GM21786 (cell line): ENCODE results near the gene PFKFB3.
A peak's percentile ranks its signal among the peaks of the same experiment; 100 is the strongest.
"Not testable (repeated sequence)": the region's sequence is repeated elsewhere in the genome, so short reads cannot be mapped to it uniquely, and the experiment has no call there.

Source experiments
- ATAC-seq: cut with Tn5 transposase; IDR thresholded peaks from one replicate; pipeline ENCODE4 v1.9.1; 2021; ENCODE audit not compliant: unreplicated experiment

PFKFB3 gene

GRCh38 chr10:6234371-6234770 is 31.6 kb downstream of the PFKFB3 start:
- ATAC-seq = no peak

GRCh38 chr10:6236349-6237198 is 33.8 kb downstream of the PFKFB3 start:
- no peak for ATAC-seq

GRCh38 chr10:6237199-6237530 is 34.4 kb downstream of the PFKFB3 start:
- ATAC-seq = no peak

GRCh38 chr10:6238587-6239212 is 36.0 kb downstream of the PFKFB3 start:
- ATAC-seq = not testable (repeated sequence)

GRCh38 chr10:6239213-6239991 is 36.7 kb downstream of the PFKFB3 start:
- no peak for ATAC-seq

GRCh38 chr10:6240254-6240653 is 37.5 kb downstream of the PFKFB3 start:
- ATAC-seq = no peak

GRCh38 chr10:6242089-6242488 is 39.4 kb downstream of the PFKFB3 start:
- no peak for ATAC-seq

- ATAC-seq = no peak
Observed at GRCh38 chr10:6244510-6244909, 41.8 kb downstream of the PFKFB3 start.

- no peak for ATAC-seq
Observed at GRCh38 chr10:6247041-6247712, 44.4 kb downstream of the PFKFB3 start.

GRCh38 chr10:6248908-6249307 is 46.2 kb downstream of the PFKFB3 start:
- ATAC-seq = not testable (repeated sequence)

GRCh38 chr10:6249698-6250097 is 47.0 kb downstream of the PFKFB3 start:
- ATAC-seq = no peak

- no peak for ATAC-seq
Observed at GRCh38 chr10:6250745-6251144, 48.0 kb downstream of the PFKFB3 start.

GRCh38 chr10:6254201-6254600 is 51.5 kb downstream of the PFKFB3 start:
- no peak for ATAC-seq

GRCh38 chr10:6255548-6256061 is 52.9 kb downstream of the PFKFB3 start:
- ATAC-seq = no peak

- no peak for ATAC-seq
Observed at GRCh38 chr10:6256439-6256838, 53.7 kb downstream of the PFKFB3 start.

- no peak for ATAC-seq
Observed at GRCh38 chr10:6259153-6259552, 56.4 kb downstream of the PFKFB3 start.

- ATAC-seq = no peak
Observed at GRCh38 chr10:6260843-6261242, 58.1 kb downstream of the PFKFB3 start.

GRCh38 chr10:6267941-6268340 is 65.2 kb downstream of the PFKFB3 start:
- ATAC-seq = no peak

- no peak for ATAC-seq
Observed at GRCh38 chr10:6269432-6269831, 66.7 kb downstream of the PFKFB3 start.

- peak; percentile 62 for ATAC-seq
Observed at GRCh38 chr10:6269953-6270867, 67.5 kb downstream of the PFKFB3 start.
